UCSD-AML1 (cell line): Measurements from ENCODE around the gene VSTM5.
"Not testable (repeated sequence)": the region's sequence is repeated elsewhere in the genome, so short reads cannot be mapped to it uniquely, and the experiment has no call there.

ENCODE experiments used
- DNase-seq: peaks from one replicate; lab custom pipeline; 2025; ENCODE audit not compliant: unreplicated experiment; lab: John Stamatoyannopoulos, UW

Gene VSTM5

DNA sequence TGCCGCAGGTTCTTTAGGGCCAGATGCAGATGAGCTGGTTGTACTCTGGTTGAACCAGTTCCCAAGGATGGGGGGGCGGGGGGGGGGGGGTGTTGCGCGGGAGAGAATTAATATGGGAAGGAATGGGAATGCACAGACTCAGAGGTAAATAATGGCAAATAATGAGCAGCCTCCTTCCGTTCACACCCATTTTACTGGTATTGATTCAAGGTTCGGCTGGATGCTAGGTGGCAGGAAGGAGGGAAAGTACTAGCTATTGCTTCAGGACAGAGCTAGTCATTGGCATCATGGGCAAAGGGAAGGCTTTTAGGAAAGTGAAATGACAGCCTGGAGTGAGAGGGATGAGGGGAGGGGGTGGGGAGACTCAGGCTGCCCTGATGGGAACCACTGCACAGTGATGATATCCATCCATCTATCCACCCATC lies at the start of gene VSTM5:
Gene VSTM5 (minus strand): TSS at position 25 of the 425 bp plus-strand sequence. CDS start 116 bp downstream, outside the sequence.
- DNase-seq: no peak

- DNase-seq: no peak
These were observed 44.9 kb upstream of the VSTM5 start for GRCh38 chr11:93895106-93895862.

DNA sequence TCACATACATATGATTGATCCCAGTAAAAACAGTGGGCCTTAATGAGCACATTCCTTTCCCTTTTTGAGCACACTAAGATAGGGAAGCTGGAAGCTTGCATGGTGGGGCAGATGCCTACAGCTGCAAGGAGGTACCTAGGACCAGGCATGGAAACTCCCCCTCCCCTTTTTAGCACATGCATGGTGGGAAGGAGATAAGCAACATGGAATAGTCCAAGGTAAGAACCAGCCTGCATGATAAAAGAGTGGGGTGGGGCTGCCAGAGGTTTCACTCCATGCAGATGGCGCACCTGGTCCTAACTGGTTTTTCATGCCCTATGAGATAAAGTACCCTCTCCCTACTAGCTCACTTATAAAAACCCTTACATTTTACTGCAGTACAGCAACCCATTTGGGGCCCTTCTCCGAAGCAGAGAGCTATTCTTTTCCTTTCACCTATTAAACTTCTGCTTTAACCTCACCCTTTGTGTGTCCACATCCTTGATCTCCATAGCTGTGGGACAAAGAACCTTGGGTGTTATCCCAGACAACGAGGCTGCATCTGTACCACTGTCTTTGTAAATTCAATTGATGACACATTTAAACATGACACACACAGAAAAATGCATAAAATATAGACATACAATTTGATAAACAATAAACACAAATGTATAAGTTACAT lies 40.1 kb upstream of the VSTM5 start:
- DNase-seq: no peak

DNA sequence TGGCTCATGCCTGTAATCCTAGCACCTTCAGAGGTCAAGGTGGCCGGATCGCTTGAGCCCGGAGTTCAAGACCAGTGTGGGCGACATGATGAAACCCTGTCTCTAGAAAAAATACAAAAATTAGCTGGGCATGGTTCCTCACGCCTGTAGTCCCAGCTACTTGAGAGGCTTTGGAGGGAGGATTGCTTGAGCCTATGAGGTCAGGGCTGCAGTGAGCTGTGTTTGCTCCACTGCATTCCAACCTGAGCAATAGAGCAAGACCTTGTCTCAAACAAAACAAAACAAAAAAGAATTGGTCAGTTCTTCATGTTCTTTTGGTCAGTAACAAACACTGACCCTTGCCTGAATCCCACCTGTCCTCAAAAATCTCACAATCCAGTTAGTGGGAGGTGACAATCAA lies 36.7 kb upstream of the VSTM5 start:
- DNase-seq: no peak

GRCh38 chr11:93879114-93879513 lies 28.7 kb upstream of the VSTM5 start:
- not testable (repeated sequence) for DNase-seq

DNA sequence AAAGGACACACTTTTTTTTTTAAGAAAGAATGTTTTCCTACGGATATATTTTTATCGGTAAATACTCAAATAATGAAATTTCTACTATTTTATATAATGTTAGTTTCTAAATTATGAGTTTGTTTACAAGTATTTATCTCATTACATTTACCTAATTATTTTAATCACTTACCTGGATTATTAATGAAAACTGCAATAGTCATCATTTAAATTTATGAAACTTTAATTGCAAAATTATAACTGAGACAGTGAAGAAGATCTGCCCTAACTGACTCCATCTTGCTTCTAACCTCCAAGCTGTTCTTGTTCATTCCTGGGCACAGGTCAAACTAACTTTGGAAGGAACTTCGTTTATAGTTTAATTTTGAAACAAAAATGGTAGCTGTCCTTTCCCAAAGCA lies 25.2 kb upstream of the VSTM5 start:
- DNase-seq: no peak

GRCh38 chr11:93871526-93871925 lies 21.1 kb upstream of the VSTM5 start:
- no peak for DNase-seq

GRCh38 chr11:93870616-93871015 lies 20.2 kb upstream of the VSTM5 start:
- DNase-seq: no peak

DNA sequence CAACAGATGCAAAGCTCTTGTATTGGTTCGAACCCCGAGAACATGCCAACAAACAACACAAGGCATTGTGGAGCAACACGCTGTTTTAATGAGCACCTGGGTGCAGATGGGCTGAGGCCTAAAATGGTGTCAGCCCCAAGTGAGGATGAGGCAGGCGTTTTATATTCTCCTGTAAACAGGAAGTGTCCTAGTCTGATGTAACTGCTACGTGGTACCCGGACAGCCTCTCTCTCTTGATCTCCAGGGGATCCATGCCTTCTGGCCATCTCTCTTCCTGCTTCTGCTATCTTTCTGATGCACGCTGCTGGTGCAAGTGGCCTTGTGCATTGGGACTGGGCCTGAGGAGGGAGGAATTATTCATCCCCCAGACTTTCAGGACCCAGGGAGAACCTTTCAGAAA lies 19.4 kb upstream of the VSTM5 start:
- no peak for DNase-seq

DNA sequence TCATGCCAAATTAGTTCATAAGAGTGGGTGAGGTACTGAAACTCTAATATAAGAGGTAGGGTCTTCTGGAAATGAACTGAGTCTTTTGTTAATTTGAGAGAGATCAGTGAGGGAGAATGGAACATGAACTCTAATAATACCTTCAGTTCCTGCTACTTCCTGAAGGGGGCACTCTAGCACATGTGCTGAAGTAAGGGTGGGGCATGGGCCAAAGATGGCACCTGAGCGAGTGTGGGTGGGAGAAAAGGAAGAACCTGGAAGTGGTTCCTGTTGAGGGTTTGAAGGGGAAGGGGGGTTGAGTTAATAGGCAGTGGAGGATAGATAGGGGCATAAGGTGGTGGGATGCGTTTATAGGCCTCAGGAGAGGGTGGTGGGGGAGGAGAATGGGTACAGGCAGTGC lies 18.0 kb upstream of the VSTM5 start:
- DNase-seq: not testable (repeated sequence)

- DNase-seq: no peak
These were observed 11.4 kb upstream of the VSTM5 start for GRCh38 chr11:93861808-93862207.

DNA sequence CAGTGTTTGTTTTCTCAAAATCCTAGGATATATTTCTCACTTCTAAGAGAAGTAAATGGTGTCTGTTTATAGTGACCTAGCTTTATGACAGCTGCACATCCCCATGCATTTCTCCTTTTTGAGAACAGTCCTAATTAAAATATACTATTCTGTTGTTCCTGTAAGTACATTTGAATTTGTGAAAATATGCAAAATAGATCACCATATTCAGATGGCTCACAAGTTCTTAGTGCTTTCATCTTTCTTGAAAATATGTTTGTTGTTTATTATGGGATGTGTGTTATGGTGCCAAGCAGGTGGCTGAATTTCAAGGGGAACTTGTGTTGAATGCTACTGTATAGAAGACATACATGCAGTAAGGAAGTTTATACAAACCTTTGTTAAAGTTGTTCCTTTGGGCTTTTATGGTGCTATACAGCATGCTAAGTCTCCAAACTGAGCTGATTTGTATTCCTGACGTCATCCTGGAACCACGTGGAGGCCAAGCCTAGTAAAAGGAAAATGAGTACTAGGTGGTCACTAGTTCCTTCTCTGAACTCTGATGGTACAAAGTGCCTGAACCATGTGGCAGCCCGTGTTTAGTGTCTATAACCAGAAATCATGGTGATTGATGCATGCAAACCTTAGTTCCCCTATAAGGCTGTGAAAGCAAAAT lies 7.8 kb upstream of the VSTM5 start:
- DNase-seq: no peak

DNA sequence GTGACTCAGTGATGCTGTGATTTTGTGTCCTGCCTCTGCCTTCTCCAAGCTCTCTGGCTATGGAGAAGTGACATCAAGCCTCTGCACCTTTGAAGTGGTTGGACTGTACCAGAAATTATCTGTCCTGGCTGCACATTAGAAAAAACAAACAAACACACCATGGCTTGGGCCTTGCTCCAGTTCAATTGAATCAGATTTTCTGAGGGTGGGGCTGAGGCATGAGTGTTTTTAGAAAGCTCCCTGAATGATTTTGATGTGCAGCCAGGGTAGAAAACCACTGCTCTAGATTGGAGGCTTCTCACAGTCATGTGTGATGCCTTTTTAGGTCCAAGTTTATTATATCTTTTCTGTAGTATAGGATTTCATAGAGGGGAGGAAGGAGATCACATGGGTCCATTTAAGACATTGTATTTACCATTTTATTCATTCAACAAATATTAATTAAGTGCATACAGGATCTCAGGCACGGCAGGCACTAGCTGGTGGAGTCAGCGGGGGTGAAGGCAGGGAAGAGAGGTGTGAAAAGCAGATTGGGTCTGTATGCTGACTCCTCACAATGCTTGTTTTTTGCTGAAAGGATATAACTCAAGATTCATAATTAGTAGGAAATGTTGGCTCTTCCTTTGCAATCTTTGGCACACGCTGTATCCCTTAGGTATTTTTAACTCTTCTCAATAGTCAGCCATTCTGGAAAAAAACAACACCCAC lies 7.1 kb upstream of the VSTM5 start:
- DNase-seq: no peak

GRCh38 chr11:93852242-93852641 lies 1.8 kb upstream of the VSTM5 start:
- DNase-seq: no peak

DNA sequence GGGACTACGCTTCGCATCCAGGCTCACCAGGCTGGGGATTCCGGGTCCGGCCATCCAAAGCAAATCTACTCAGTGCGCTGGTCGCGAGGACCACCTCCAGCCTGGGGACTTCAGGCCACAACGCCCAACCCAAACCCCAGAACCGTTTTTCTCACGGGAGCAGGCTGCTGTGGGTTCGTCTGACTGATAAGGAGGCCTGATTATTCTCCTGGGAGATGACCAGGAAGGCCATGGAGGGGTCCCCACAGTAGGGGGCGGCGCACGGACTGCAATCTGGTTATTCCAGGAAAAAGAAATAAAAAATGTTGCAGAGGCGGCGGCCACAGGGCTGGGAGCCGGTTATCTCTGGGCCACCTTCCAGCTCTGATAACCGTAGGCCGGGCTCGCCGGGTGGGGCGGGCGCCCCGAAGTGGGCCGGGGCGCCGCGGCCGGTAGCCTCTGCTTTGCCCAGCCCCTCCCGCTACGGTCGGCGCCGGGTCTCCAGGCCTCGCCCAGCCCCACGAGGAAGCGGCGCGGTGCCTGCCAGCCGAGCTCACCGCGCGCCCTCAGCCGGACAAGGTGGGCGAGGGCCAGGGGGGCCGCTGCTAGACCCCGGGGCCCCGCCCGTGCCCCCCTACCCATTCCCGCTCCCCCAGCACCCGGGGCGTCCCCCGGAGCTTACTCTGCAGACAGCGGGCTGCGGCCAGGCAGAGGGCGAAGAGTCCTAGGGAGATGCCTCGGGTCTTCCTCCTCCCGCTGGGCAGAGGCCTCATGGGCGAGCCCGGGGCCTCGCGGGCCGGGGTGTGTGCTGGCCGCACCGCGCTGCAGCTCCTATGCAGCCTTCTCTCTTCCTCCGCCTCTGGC lies 446 bp downstream of the VSTM5 start:
- DNase-seq: no peak

DNA sequence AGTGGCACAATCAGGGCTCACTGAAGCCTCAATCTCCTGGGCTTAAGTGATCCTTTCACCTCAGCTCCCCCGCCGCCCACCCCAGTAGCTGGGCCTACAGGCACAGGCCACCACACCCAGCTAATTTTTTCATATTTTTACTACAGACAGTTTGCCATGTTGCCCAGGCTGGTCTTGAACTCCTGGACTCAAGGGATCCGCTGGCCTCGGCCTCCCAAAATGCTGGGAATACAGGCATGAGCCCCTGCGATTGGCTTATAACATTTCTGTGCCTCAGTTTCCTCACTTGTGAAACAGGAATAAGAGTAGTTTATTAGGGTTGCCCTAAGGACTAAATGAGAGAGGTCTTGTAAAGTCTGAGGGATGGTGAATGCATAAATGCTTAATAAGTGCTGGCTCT lies 1.2 kb downstream of the VSTM5 start:
- no peak for DNase-seq

DNA sequence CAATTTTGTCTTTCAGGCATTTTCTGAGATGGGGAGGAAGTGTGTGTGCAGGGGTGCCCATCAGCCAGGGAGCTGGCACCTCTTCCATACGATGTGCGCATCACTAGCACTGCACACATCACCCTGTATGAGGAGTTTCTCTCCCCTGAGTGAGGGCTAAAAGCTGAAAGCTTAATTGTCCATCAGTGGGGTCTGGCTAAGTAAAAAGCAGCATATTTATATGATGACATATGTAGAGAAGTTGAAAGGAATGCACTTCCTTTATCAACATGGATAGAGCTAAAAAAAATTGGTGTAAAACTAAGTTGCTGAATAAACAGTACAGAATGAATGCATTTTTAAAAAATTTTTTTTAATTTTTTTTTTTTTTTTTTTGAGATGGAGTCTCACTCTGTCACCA lies 4.0 kb downstream of the VSTM5 start:
- no peak for DNase-seq

DNA sequence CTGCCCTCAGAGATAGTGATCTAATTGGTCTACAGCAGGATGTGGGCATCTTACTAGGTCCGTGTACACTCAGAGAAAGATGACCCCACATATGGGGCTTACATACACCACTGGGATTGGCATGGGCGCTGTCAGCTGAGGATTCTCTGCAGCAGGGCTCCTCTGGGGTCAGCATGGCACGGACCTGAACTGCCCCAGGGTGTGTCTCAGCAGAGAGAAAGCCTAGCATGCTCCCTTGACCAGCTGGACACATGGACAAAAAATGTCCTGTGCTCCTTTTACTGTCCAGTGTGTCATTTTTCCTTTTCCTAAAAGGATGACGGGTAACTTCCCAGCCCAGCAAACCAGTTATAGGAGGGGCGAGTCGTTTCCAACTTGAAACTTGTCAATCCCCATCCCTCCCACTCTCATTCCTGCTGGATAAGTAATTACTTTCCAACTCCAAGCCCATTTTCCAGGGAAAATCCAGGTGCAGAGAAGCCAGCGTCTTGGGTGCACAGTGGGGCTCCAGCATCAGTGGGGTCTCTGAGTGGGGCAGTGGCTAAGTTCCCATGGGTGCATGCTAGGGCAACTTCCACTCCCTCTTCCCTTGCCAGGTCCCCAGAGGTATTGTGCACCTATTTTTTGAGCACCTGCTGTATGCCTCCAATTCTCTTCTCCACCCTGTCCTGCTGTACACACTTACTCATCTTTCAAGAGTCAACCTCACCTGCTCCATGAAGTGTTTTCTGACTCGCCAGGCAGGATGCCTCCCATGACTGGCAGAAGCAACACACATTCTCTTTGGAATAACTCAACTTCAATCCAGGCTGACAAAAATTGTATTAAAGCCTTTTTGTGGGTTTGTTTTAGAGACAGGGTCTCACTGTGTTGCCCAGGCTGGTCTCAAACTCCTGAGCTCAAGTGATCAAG lies 5.0 kb downstream of the VSTM5 start:
- DNase-seq: no peak

GRCh38 chr11:93844568-93844967 lies 5.8 kb downstream of the VSTM5 start:
- DNase-seq: no peak

GRCh38 chr11:93843906-93844305 lies 6.5 kb downstream of the VSTM5 start:
- no peak for DNase-seq
